ENCODE measurements around the gene LRFN2. TPM values are rescaled to one million over a fixed set of nuclear protein-coding genes. Genes with fewer than 3 reads are reported as not detected.

The LRFN2 gene
- total RNA-seq, 3 donors from 2014 or later (not counting 1 experiment from before 2014, with no cell fraction given) = 3.0 to 3.6 (median 3.5) TPM

DNA sequence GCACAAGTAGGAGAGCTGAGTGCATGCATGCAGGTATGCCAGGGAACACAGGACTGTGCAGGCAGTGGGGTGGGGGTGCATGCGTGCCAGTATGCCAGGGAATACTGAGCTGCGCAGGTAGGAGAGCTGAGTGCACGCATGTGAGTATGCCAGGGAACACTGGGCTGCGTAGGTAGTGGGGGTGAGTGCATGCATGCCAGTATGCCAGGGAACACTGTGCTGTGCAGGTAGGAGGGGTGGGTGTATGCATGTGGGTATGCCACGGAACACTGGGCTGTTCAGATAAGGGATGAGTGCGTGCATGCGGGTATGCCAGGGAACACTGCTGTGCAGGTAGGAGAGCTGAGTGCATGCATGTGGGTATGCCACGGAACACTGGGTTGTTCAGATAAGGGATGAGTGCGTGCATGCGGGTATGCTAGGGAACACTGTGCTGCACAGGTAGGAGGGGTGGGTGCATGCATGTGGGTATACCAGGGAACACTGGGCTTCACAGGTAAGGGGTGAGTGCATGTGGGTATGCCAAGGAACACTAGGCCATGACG lies 77.4 kb downstream of the LRFN2 start:
- Histone ChIP-seq H3K9me3 (ENCODE audit: control insufficient read depth, insufficient read depth, low read length) (no peaks in the 10 kb centered on the region), H3K36me3 (ENCODE audit: control insufficient read depth, insufficient read depth, low read length) (no peaks in the 10 kb centered on the region), H3K4me3 (ENCODE audit: low read length) (no peak overlapping the region), H3K27me3 (ENCODE audit: control insufficient read depth, insufficient read depth, low read length) (no peaks in the 10 kb centered on the region), H3K4me1 (ENCODE audit: control insufficient read depth, insufficient read depth, low read length) (peaks cover 5% of the 10 kb centered on the region), H3K27ac (ENCODE audit: low read length) (no peak overlapping the region)
- Mint-ChIP-seq H3K4me1 (peaks cover 23 to 48% of the 10 kb centered on the region in 2 donors), H3K27ac (peak overlapping the region in 1 of 2 donors; percentile 16), H3K27me3 (ENCODE audit: low read depth in 2 of 2) (no peaks in the 10 kb centered on the region), H3K9me3 (no peaks in the 10 kb centered on the region), H3K4me3 (no peak overlapping the region), H3K36me3 (no peaks in the 10 kb centered on the region)
- ATAC-seq (no peak), DNase-seq (no peak)
- TF ChIP-seq, protein P1, sequence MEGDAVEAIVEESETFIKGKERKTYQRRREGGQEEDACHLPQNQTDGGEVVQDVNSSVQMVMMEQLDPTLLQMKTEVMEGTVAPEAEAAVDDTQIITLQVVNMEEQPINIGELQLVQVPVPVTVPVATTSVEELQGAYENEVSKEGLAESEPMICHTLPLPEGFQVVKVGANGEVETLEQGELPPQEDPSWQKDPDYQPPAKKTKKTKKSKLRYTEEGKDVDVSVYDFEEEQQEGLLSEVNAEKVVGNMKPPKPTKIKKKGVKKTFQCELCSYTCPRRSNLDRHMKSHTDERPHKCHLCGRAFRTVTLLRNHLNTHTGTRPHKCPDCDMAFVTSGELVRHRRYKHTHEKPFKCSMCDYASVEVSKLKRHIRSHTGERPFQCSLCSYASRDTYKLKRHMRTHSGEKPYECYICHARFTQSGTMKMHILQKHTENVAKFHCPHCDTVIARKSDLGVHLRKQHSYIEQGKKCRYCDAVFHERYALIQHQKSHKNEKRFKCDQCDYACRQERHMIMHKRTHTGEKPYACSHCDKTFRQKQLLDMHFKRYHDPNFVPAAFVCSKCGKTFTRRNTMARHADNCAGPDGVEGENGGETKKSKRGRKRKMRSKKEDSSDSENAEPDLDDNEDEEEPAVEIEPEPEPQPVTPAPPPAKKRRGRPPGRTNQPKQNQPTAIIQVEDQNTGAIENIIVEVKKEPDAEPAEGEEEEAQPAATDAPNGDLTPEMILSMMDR (IDR thresholded peaks at IDR 0.05) = no peak
- 85% methylated on average over 10 of the region's 11 CpGs for WGBS (ENCODE audit: insufficient coverage)
- intact Hi-C loops (cut with micrococcal nuclease) = no loop called here

- no peaks in the 10 kb centered on the region for H3K9me3 ChIP-seq (ENCODE audit: control insufficient read depth, insufficient read depth, low read length)
- Mint-ChIP-seq H3K27me3 (ENCODE audit: low read depth in 2 of 2) (no peaks in the 10 kb centered on the region), H3K9me3 (no peaks in the 10 kb centered on the region), H3K4me3 (no peak overlapping the region), H3K27ac (peak overlapping the region in 1 of 2 donors; percentile 16), H3K4me1 (peaks cover 23 to 48% of the 10 kb centered on the region in 2 donors), H3K36me3 (no peaks in the 10 kb centered on the region)
- H3K27ac ChIP-seq (ENCODE audit: low read length) = no peak overlapping the region
- TF ChIP-seq, protein P1 (IDR thresholded peaks at IDR 0.05) = no peak
- H3K4me1 ChIP-seq (ENCODE audit: control insufficient read depth, insufficient read depth, low read length) = peaks cover 5% of the 10 kb centered on the region
- no peaks in the 10 kb centered on the region for H3K36me3 ChIP-seq (ENCODE audit: control insufficient read depth, insufficient read depth, low read length)
- H3K4me3 ChIP-seq (ENCODE audit: low read length) = no peak overlapping the region
- no peaks in the 10 kb centered on the region for H3K27me3 ChIP-seq (ENCODE audit: control insufficient read depth, insufficient read depth, low read length)
- 45% methylated on average over 1 of the region's 1 CpG for WGBS (ENCODE audit: insufficient coverage)
- ATAC-seq (peak in 1 of 3 donors; percentile 44), DNase-seq (no peak)
- intact Hi-C loops (cut with micrococcal nuclease) = no loop called here
Measured at GRCh38 chr6:40509086-40509485, 78.1 kb downstream of the LRFN2 start.

DNA sequence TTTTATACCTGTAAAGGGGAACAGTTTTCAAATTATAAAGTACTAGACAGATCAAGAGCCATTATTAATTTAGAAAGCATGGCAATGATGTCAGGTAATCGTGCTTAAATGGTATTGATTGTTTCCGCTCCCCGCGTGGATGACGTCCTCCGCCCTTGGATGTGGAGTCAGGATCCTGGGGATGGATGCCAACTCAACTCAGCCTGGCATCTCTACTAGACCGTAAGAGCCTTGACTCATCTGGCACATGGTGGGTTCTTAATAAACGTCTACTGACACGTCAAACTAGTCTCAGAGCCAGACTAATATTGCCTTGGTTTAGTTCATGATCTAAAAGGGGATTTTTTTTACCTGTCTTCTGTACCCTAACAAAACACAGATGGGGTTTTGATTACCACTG lies 80.2 kb downstream of the LRFN2 start:
- TF ChIP-seq, protein P1 (IDR thresholded peaks at IDR 0.05) = no peak
- no peak for DNase-seq
- H3K9me3 Mint-ChIP-seq = no peaks in the 10 kb centered on the region
- no peaks in the 10 kb centered on the region for H3K36me3 Mint-ChIP-seq
- H3K36me3 ChIP-seq (ENCODE audit: control insufficient read depth, insufficient read depth, low read length) = no peaks in the 10 kb centered on the region
- no peak overlapping the region for H3K4me3 Mint-ChIP-seq
- H3K4me3 ChIP-seq (ENCODE audit: low read length) = no peak overlapping the region
- peaks cover 23 to 38% of the 10 kb centered on the region in 2 donors for H3K4me1 Mint-ChIP-seq
- 93% methylated on average over 9 of the region's 9 CpGs for WGBS (ENCODE audit: insufficient coverage)
- intact Hi-C loops (cut with micrococcal nuclease) = no loop called here
- no peaks in the 10 kb centered on the region for H3K27me3 ChIP-seq (ENCODE audit: control insufficient read depth, insufficient read depth, low read length)
- ATAC-seq = no peak
- H3K27ac Mint-ChIP-seq = no peak overlapping the region
- no peak overlapping the region for H3K27ac ChIP-seq (ENCODE audit: low read length)
- peaks cover 5% of the 10 kb centered on the region for H3K4me1 ChIP-seq (ENCODE audit: control insufficient read depth, insufficient read depth, low read length)
- peaks cover 3 to 6% of the 10 kb centered on the region in 2 donors for H3K27me3 Mint-ChIP-seq (ENCODE audit: low read depth in 2 of 2)
- no peaks in the 10 kb centered on the region for H3K9me3 ChIP-seq (ENCODE audit: control insufficient read depth, insufficient read depth, low read length)

All from natural killer cell (primary cell).